ENCODE measurements around the gene MLXIPL. TPM values are rescaled to one million over a fixed set of nuclear protein-coding genes. Genes with fewer than 3 reads are reported as not detected.

The MLXIPL gene
- total RNA-seq, 1 experiment from 2014 or later, result 20.6 TPM

- DNase-seq (ENCODE audit: low spot score), result no peak
- no peak overlapping the region for H3K27ac ChIP-seq (ENCODE audit: low read depth, low read length, poor library complexity, severe bottlenecking)
- no peaks in the 10 kb centered on the region for H3K27me3 ChIP-seq (replicated peaks; ENCODE audit: insufficient read depth, low read depth, low read length, poor library complexity)
- no peaks in the 10 kb centered on the region for H3K9me3 ChIP-seq (ENCODE audit: low read depth, low read length, poor library complexity, severe bottlenecking)
- POLR2A ChIA-PET (ENCODE audit: low non-redundant PET), result no interaction called here
- no TSS peak for BruUV-seq (replicated peaks)
- H3K4me1 ChIP-seq (ENCODE audit: insufficient read depth, low read length, poor library complexity, severe bottlenecking), result no peaks in the 10 kb centered on the region
- CTCF ChIA-PET, result no interaction called here
- TF ChIP-seq EZH2 (IDR thresholded peaks at IDR 0.05; ENCODE audit: borderline replicate concordance, low read depth, low read length, poor library complexity, severe bottlenecking), result no peak
- TF ChIP-seq, protein P1, sequence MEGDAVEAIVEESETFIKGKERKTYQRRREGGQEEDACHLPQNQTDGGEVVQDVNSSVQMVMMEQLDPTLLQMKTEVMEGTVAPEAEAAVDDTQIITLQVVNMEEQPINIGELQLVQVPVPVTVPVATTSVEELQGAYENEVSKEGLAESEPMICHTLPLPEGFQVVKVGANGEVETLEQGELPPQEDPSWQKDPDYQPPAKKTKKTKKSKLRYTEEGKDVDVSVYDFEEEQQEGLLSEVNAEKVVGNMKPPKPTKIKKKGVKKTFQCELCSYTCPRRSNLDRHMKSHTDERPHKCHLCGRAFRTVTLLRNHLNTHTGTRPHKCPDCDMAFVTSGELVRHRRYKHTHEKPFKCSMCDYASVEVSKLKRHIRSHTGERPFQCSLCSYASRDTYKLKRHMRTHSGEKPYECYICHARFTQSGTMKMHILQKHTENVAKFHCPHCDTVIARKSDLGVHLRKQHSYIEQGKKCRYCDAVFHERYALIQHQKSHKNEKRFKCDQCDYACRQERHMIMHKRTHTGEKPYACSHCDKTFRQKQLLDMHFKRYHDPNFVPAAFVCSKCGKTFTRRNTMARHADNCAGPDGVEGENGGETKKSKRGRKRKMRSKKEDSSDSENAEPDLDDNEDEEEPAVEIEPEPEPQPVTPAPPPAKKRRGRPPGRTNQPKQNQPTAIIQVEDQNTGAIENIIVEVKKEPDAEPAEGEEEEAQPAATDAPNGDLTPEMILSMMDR (conservative IDR thresholded peaks at IDR 0.05; ENCODE audit: low read depth, low read length), result no peak
- intact Hi-C loops (cut with micrococcal nuclease; ENCODE audit: unreplicated experiment), result no loop called here
- no peak overlapping the region for H3K4me3 ChIP-seq (ENCODE audit: low read depth, low read length, poor library complexity, severe bottlenecking)
- peaks cover 36% of the 10 kb centered on the region for H3K36me3 ChIP-seq (ENCODE audit: insufficient read depth, low read length, poor library complexity, severe bottlenecking)
These were observed 75.1 kb downstream of the MLXIPL start for GRCh38 chr7:73549176-73549575.

- ChIA-PET POLR2A (ENCODE audit: low non-redundant PET) (no interaction called here), CTCF (interaction anchor here (0.6 kb wide), 2 partner anchors 94 to 191 kb away, joined by 4 to 5 read pairs; no protein-coding TSS in a partner anchor)
- H3K4me1 ChIP-seq (ENCODE audit: insufficient read depth, low read length, poor library complexity, severe bottlenecking), result no peaks in the 10 kb centered on the region
- DNase-seq (ENCODE audit: low spot score), result no peak
- BruUV-seq (replicated peaks), result no TSS peak
- intact Hi-C loops (cut with micrococcal nuclease; ENCODE audit: unreplicated experiment), result no loop called here
- no peak overlapping the region for H3K4me3 ChIP-seq (ENCODE audit: low read depth, low read length, poor library complexity, severe bottlenecking)
- no peaks in the 10 kb centered on the region for H3K9me3 ChIP-seq (ENCODE audit: low read depth, low read length, poor library complexity, severe bottlenecking)
- H3K36me3 ChIP-seq (ENCODE audit: insufficient read depth, low read length, poor library complexity, severe bottlenecking), result peaks cover 38% of the 10 kb centered on the region
- H3K27me3 ChIP-seq (replicated peaks; ENCODE audit: insufficient read depth, low read depth, low read length, poor library complexity), result no peaks in the 10 kb centered on the region
- TF ChIP-seq EZH2 (IDR thresholded peaks at IDR 0.05; ENCODE audit: borderline replicate concordance, low read depth, low read length, poor library complexity, severe bottlenecking), result no peak
- TF ChIP-seq, protein P1 (conservative IDR thresholded peaks at IDR 0.05; ENCODE audit: low read depth, low read length), result no peak
- H3K27ac ChIP-seq (ENCODE audit: low read depth, low read length, poor library complexity, severe bottlenecking), result no peak overlapping the region
These were observed 76.5 kb downstream of the MLXIPL start for GRCh38 chr7:73547841-73548240.

- DNase-seq (ENCODE audit: low spot score), result no peak
- peaks cover 48% of the 10 kb centered on the region for H3K36me3 ChIP-seq (ENCODE audit: insufficient read depth, low read length, poor library complexity, severe bottlenecking)
These were observed 79.6 kb downstream of the MLXIPL start for GRCh38 chr7:73544678-73545077.

More at GRCh38 chr7:73544678-73545077, 79.6 kb downstream of the MLXIPL start:
- TF ChIP-seq EZH2 (IDR thresholded peaks at IDR 0.05; ENCODE audit: borderline replicate concordance, low read depth, low read length, poor library complexity, severe bottlenecking), result no peak
- TF ChIP-seq, protein P1 (conservative IDR thresholded peaks at IDR 0.05; ENCODE audit: low read depth, low read length), result no peak
- Histone ChIP-seq H3K4me1 (ENCODE audit: insufficient read depth, low read length, poor library complexity, severe bottlenecking) (no peaks in the 10 kb centered on the region), H3K4me3 (ENCODE audit: low read depth, low read length, poor library complexity, severe bottlenecking) (no peak overlapping the region), H3K27me3 (replicated peaks; ENCODE audit: insufficient read depth, low read depth, low read length, poor library complexity) (no peaks in the 10 kb centered on the region), H3K9me3 (ENCODE audit: low read depth, low read length, poor library complexity, severe bottlenecking) (no peaks in the 10 kb centered on the region), H3K27ac (ENCODE audit: low read depth, low read length, poor library complexity, severe bottlenecking) (no peak overlapping the region)
- ChIA-PET POLR2A (ENCODE audit: low non-redundant PET) (no interaction called here), CTCF (no interaction called here)
- intact Hi-C loops (cut with micrococcal nuclease; ENCODE audit: unreplicated experiment), result no loop called here
- BruUV-seq (replicated peaks), result no TSS peak

Other genes with a start within 250 kb of the MLXIPL start
- gene FZD9, start 190.7 kb downstream of the MLXIPL start, total RNA-seq (2021), result 1.3 and 1.7 TPM in 2 replicates
- 122 and 127 TPM in 2 replicates for gene BAZ1B, start 102.2 kb downstream of the MLXIPL start, total RNA-seq (2021)
- gene BCL7B, start 66.8 kb downstream of the MLXIPL start, total RNA-seq (2021), result 53.0 and 56.3 TPM in 2 replicates
- gene TBL2, start 45.9 kb downstream of the MLXIPL start, total RNA-seq (2021), result 48.9 and 51.9 TPM in 2 replicates
- gene VPS37D, start 43.3 kb upstream of the MLXIPL start, total RNA-seq (2021), result 8.7 and 10.1 TPM in 2 replicates
- gene DNAJC30, start 58.9 kb upstream of the MLXIPL start, total RNA-seq (2021), result 11.1 and 11.8 TPM in 2 replicates
- 133 and 138 TPM in 2 replicates for gene BUD23, start 59.1 kb upstream of the MLXIPL start, total RNA-seq (2021)
- 37.8 and 47.1 TPM in 2 replicates for gene STX1A, start 95.1 kb upstream of the MLXIPL start, total RNA-seq (2021)
- 20.7 and 22.9 TPM in 2 replicates for gene ABHD11, start 114.3 kb upstream of the MLXIPL start, total RNA-seq (2021)
- not detected in 2 replicates for gene CLDN3, start 145.7 kb upstream of the MLXIPL start, total RNA-seq (2021)
- 0.11 and 0.17 TPM in 2 replicates for gene CLDN4, start 206.5 kb upstream of the MLXIPL start, total RNA-seq (2021)
- gene METTL27, start 218.0 kb upstream of the MLXIPL start, total RNA-seq (2021), result 0.85 TPM in 1 of 2 replicates, not detected in the other
- not detected in 2 replicates for gene TMEM270, start 236.6 kb upstream of the MLXIPL start, total RNA-seq (2021)